ENCODE results near the gene MEI4.

MEI4 gene

DNA sequence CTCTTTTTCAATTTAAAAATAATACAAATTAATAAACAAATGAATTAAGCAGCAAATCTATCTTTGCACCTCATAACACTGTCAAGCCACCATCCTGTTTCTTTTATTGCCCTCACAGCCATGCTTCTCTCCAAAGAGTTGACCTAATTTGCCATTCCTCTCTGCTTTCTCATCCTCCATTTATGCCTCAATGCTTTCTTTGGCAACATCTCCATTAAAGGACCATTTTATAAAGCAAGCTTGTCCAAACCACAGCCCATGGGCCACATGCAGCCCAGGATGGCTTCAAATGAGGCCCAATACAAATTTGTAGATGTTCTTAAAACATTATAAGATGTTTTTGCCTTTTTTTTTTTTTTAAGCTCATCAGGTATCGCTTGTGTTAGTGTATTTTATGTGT, 26.4 kb upstream of the MEI4 start:
- TF ChIP-seq, protein P1, sequence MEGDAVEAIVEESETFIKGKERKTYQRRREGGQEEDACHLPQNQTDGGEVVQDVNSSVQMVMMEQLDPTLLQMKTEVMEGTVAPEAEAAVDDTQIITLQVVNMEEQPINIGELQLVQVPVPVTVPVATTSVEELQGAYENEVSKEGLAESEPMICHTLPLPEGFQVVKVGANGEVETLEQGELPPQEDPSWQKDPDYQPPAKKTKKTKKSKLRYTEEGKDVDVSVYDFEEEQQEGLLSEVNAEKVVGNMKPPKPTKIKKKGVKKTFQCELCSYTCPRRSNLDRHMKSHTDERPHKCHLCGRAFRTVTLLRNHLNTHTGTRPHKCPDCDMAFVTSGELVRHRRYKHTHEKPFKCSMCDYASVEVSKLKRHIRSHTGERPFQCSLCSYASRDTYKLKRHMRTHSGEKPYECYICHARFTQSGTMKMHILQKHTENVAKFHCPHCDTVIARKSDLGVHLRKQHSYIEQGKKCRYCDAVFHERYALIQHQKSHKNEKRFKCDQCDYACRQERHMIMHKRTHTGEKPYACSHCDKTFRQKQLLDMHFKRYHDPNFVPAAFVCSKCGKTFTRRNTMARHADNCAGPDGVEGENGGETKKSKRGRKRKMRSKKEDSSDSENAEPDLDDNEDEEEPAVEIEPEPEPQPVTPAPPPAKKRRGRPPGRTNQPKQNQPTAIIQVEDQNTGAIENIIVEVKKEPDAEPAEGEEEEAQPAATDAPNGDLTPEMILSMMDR (IDR thresholded peaks at IDR 0.05; ENCODE audit: extremely low read depth, insufficient read depth, missing control alignments) = no peak
- no peak for DNase-seq (ENCODE audit: low spot score)
- in situ Hi-C loops (cut with MboI; ENCODE audit: low pct_unique_long_range_greater_than_20kb, low sequenced_read_pairs, unreplicated experiment) = no loop called here

DNA sequence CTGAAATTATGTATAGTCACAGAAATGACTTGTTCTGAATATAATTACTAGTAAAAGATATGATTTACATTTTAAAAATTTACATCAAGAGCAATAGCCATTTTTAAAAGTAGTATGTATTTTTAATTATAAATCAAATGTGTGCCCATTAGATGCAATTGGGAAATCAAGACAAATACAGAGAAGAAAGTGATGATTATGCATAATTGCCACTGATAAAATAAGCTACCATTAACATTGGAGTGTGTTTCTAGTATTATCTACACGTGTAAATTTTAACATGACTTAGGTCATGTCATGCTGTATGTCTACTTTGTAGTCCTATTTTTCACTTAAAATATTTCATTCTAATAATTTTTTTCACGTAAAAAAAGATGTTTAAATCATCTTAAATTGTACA, 22.8 kb upstream of the MEI4 start:
- in situ Hi-C loops (cut with MboI; ENCODE audit: low pct_unique_long_range_greater_than_20kb, low sequenced_read_pairs, unreplicated experiment) = no loop called here
- TF ChIP-seq, protein P1 (IDR thresholded peaks at IDR 0.05; ENCODE audit: extremely low read depth, insufficient read depth, missing control alignments) = no peak
- DNase-seq (ENCODE audit: low spot score) = no peak

DNA sequence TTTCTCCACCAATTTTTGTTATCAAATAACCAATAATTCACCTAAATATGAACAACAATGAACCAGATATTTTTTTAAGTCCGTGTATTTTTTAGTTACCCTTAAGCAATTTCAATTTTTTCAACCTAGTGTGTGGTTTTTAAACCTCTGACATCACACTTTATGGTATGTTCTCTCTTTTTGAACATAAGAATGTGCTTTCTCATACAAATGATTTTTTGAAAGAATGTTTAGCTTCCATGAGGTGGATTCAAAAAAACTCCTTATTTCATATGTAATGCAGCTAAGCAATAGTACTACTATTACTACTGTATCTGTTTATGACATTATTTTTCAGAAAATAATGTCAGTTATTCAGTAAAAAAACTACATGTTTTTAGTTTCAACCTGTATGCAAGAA, 19.4 kb upstream of the MEI4 start:
- no peak for DNase-seq (ENCODE audit: low spot score)
- TF ChIP-seq, protein P1 (IDR thresholded peaks at IDR 0.05; ENCODE audit: extremely low read depth, insufficient read depth, missing control alignments) = no peak
- in situ Hi-C loops (cut with MboI; ENCODE audit: low pct_unique_long_range_greater_than_20kb, low sequenced_read_pairs, unreplicated experiment) = no loop called here

DNA sequence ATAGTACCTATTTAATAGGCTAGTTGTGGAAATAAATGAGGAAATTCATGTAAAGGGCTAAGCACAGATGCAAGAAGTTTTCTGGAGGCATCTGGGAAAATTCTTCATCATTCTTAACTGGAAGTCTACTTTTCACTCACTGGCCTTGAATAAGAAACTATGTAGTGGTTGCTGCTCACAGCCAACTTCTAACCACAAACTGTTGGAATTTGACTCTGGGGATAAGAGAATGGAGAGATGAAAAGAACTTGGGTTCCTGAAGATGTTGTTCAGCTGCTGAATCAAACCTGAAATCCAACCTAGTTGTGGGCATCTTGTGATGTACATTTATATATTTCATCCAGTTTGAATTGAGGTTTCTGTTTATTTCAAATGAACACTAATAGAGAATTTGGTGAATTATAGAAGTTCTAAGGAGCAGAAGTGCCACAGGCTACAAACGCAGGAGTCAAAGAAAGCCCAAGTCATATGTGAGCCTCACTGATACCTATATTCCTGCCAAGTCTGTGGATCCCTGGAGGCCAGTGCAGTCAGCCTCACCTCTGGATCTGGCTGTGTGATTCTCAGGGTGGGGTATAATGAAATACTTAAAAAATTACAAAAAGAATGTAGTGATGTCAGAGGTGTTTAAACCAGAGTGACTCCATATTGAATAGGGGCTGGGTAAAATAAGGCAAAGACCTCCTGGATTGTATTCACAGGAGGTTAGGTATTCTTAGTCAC, 18.7 kb upstream of the MEI4 start:
- no peak for DNase-seq (ENCODE audit: low spot score)
- TF ChIP-seq, protein P1 (IDR thresholded peaks at IDR 0.05; ENCODE audit: extremely low read depth, insufficient read depth, missing control alignments) = no peak
- in situ Hi-C loops (cut with MboI; ENCODE audit: low pct_unique_long_range_greater_than_20kb, low sequenced_read_pairs, unreplicated experiment) = no loop called here

DNA sequence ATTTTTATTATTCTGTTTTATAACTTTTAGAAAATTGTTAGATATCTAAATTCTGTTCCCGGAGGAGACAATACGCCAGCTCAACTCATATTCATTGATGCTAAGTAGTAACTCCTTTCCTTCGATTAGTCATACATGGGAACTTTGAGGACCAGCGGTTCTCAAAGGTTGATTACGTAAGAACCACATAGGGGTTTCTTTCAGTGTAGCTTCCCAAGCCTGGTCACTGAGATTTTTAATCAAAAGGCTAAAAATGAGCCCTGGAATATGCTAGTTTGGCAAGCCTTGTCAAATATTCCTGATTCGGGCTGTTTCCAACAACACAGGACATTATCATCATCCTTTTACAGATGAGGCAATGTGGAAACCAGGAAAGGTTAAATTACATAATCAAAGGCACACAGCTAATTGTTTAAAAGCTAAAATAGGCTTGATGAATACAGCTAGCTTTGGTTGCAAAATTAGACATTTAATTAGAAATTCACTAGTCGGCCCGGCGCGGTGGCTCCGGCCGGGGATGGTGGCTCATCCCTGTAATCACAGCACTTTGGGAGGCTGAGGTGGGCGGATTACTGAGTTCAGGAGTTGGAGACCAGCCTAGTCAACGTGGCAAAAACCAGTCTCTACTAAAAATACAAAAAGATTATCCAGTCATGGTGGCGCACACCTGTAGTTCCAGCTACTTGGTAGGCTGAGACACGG, 14.6 kb upstream of the MEI4 start:
- TF ChIP-seq, protein P1 (IDR thresholded peaks at IDR 0.05; ENCODE audit: extremely low read depth, insufficient read depth, missing control alignments) = no peak
- DNase-seq (ENCODE audit: low spot score) = no peak
- in situ Hi-C loops (cut with MboI; ENCODE audit: low pct_unique_long_range_greater_than_20kb, low sequenced_read_pairs, unreplicated experiment) = no loop called here

DNA sequence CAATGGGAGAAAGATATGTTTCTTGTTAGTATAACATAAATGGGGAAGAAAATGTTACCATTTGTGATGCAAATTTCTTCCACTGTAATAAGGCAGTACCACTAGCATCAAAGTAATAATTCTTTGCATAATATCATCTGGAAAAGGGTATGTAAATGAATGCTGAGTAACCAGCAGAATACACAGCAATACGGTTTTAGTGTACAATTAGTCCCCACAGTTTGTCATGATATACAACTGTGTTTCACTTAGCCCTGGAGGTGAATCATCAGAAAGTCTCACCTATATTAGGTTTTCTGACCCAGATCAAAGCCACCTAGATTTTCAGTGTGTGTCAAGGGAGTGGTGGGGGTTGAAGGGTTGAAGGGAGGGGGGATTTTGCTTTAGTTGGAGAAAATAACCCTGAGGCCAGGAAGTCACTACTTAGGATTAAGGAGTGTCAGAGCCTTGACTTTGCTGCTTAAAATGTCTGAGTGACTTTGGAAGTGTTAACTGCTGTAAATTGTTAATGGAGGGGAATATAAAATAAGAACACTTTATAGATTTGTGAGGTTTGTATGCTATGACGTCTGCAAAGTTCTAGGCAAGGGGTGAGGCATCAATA, 8.6 kb upstream of the MEI4 start:
- DNase-seq (ENCODE audit: low spot score) = no peak
- TF ChIP-seq, protein P1 (IDR thresholded peaks at IDR 0.05; ENCODE audit: extremely low read depth, insufficient read depth, missing control alignments) = no peak
- in situ Hi-C loops (cut with MboI; ENCODE audit: low pct_unique_long_range_greater_than_20kb, low sequenced_read_pairs, unreplicated experiment) = no loop called here
